HG03378 (cell line): ENCODE results near the gene GDF15.

ENCODE experiments used
- ATAC-seq: cut with Tn5 transposase; IDR thresholded peaks from one replicate; pipeline ENCODE4 v1.9.1; 2021; ENCODE audit warnings: mild to moderate bottlenecking, moderate library complexity; ENCODE audit not compliant: unreplicated experiment

GDF15 gene

GRCh38 chr19:18417250-18418028 lies 31.5 kb downstream of the GDF15 start:
- no peak for ATAC-seq

GRCh38 chr19:18418029-18418482 lies 32.1 kb downstream of the GDF15 start:
- no peak for ATAC-seq

GRCh38 chr19:18418483-18419194 lies 32.7 kb downstream of the GDF15 start:
- ATAC-seq = no peak

DNA sequence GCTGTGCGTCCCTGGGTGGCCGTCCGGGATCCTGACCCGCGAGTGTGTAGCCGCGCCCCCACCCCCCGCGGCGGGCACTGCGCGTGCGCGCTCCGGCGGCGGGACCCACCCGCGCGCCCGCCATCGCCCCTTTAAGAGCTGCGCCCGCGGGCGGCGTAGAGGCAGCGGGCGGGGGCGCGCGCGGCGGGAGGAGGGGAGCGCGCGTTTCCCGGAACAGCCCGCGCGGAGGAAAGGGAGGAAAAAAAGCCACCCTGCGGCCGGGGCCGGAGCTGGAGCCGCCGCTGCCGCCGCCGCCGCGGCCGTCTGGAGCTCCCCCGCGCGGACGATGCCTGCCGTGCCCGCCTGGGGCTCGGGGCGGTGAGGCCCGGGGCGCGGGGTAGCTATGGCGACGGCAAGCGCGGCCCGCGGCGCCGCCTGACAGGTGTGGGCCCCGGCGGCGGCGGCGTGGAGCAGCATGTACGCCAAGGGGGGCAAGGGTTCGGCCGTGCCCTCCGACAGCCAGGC lies 33.3 kb downstream of the GDF15 start, which contains the start of gene SSBP4:
SSBP4 (plus strand) TSS at position 204 of the 504 bp plus-strand sequence; CDS start at position 455, 251 bp downstream.
- ATAC-seq = no peak

- ATAC-seq = no peak
Measured at GRCh38 chr19:18419699-18420460, 33.9 kb downstream of the GDF15 start.

DNA sequence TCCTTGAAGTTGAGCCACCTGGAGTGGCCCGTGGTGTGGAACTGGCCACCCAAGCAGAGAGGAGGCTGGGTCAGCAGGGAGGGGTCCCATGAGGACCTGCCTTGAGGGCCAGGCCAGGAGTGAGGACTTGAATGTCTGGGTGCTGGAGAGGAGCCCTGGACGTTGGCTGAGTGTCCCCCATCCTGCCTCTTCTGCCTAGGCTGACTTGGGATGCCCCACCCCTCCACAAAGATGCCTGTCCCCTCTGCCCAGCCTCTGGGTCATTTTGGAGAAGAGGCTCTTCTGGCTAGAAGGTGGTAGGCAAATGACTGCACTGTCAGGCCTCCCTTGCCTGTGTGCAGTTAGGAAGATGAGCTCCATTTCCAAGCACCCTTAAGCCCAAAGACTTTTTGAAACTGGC lies 35.0 kb downstream of the GDF15 start:
- ATAC-seq = no peak

DNA sequence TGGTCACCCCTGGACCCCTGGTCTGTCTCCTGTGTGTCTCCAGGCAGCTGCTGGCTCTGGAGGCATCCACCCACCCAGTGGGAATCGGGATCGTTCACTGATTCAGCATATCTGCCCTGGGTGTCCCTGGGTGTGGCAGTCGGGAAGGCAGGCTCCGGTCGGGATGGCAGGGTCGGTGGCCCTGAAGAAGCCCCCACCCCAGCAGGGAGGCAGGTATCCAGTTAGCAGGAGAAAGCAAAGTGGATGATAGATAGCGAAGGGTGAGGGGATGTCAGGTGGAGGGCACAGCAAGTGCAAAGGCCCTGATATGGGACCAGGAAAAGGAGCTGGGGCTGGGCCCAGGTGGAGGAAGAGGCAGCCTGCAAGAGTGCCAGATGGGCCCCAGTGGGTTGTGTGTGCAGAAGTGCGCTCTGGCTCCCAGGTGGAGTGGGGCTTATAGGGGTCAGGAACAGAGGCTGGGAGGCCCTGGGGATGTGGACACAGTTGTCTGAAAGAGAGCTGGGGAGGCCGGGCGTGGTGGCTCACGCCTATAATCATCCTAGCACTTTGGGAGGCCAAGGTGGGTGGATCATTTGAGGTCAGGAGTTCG lies 35.5 kb downstream of the GDF15 start:
- ATAC-seq = no peak

DNA sequence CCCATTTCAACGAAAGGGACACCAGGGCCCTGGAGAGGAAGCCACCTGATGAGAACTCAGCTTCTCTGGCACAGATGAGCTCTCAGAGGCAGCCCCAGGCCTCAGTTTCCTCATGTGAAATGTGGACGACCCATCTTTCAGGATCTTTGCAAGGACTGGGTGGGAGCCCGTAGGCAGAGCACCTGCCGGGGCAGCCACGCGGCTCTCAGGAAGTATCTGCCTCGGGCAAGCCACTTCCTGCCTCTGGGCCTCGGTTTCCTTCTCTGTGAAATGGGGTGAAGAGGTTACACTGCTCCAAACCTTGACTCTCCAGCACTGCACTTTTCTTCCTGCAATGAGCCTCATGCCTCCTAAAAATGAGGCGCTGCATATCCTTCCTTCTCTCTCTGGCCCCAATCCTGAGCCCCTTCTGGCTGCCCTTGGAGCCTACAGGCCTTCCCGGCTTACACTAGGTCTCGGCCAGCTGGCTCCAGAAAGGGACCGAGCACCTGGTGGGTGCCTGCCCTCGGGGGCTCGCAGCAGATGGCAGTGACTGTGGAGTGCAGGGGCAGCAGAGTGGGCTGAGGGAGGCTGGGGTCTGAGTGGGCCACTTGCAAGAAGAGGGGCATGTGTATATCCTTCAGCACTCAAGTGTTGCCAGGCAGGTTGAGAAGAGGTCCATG lies 36.7 kb downstream of the GDF15 start:
- no peak for ATAC-seq

DNA sequence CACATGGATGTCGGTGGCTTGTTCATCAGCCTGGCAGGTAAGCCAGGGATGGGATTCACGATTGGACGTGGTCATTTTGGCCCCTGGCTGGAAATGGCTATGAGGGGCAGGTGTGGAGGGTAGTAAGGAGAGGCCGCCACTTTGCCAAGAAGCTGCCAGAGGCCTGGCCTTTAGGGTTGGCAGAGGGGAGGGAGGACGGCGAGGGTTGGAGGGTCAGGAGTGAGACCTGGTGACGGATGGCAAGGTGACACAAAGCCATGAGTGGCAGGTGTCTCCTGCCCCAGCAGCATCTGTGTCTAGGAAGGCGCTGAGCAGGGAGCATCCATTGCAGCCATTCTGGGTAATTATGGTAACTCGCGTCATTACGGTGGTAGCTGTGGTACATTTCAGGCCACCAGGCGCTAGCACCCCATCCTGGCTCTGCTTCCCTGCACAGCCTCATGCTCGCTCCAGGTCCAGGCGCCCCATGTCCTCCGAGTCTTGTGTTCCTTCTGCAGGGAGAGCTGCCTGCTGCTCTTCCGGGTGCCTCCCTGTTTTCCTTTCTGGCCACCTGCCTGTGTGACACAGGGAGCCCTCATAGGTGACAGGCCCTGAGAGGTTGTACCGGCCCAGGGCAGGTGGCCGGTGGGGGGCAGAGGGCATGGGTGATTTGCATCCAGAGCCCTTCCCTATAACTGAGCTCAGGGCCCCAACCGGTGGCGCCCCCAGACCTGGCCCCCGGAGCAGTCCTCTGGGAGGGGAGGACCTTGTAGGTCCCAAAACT lies 37.5 kb downstream of the GDF15 start:
- no peak for ATAC-seq

DNA sequence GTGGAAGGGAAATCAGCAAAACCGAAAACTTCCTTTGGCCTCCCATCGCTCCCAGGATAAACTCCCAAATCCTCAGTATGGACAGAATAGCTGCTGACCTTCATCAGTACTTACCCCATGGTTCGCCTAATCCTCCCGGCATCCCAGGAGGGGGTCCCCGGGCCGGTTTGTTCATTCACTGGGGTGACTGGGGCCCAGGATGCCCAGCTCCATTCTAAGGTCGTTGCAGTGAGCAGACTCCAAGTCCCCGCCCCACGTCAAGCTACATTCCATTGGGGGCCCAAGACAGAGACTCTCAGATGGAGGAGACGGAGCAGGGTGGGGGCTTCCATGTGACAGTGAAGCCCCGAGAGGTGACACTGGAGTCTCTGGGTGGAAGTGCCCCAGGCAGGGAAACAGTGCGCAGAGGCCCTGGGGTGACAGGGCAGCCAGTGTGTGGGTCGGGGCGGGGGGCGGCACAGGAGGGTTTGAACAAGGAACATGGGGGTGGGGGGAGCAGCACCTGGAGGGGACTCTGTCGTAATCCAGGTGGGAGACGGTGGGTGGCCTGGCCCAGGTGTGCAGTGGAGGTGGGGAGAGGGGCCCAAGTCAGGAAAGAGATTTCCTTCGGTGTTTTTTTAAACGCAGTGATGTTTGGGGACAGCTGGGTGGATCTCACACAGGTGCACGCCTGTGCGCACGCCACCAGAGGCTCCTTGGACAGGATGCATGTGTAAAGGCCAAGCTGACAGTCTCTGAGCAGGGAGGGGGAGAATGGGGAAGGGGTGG lies 38.3 kb downstream of the GDF15 start:
- ATAC-seq = no peak

- ATAC-seq = no peak
Measured at GRCh38 chr19:18424890-18425514, 39.0 kb downstream of the GDF15 start.

DNA sequence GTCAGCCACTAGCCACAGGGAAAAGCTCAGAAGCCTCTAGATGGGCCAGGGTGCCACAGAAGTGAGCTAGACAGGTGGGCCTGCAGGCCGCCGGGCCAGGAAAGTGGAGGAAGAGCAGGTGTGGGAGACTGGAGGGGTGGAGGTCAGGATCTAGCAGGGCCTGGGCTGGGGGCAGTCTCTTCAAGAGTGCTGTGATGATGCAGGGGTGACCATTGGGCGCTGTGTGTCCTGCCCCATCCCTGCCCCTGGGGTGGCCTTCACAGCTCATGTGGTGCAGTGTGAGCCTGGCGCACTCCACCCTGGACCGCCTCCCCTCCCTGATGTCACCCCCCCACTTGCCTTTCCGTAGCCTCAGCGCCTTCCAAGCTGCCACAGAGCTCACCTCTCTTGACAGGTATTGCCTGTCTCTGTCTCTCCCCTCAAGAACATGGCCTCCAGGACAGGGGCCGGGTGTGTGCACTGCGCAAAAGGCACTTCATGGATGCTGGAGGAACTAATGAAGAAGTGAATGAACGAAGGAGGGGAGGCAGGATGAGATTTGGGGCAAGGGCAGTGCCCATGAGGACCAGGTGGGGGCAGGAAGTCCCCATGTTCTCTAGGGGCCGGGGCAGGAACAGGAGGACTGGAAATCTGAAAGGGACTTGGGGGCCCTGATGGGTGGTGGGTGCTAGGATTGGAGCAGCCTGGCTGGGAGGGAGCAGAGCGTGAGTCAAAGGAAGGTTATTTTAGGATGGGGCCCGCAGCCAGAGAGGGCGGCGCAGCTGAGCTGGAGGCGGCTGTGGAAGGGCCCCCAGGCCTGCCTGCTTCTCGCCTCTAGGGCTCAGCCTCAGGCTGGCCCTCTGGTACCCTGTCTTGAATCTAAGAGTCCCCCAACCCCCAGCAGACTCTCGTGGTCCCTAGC lies 39.8 kb downstream of the GDF15 start:
- no peak for ATAC-seq

- no peak for ATAC-seq
Measured at GRCh38 chr19:18426416-18426767, 40.4 kb downstream of the GDF15 start.

GRCh38 chr19:18427080-18427742 lies 41.3 kb downstream of the GDF15 start:
- no peak for ATAC-seq

- no peak for ATAC-seq
Measured at GRCh38 chr19:18427743-18428113, 41.8 kb downstream of the GDF15 start.

- ATAC-seq = no peak
Measured at GRCh38 chr19:18428173-18428786, 42.3 kb downstream of the GDF15 start.
